ENCODE results near the gene DAB2IP.

The DAB2IP gene

GRCh38 chr9:121711797-121712196 lies 60.4 kb downstream of the DAB2IP start:
- H2AFZ ChIP-seq (ENCODE audit: low read length) = no peak overlapping the region
- H3K27me3 ChIP-seq (ENCODE audit: insufficient read depth, low read length, poor library complexity, severe bottlenecking) = no peaks in the 10 kb centered on the region
- H4K20me1 ChIP-seq (ENCODE audit: insufficient read depth, low read length, poor library complexity, severe bottlenecking) = peaks cover 4% of the 10 kb centered on the region
- no peak overlapping the region for H3K9ac ChIP-seq (ENCODE audit: low read depth, low read length, poor library complexity, severe bottlenecking)
- H3K9me3 ChIP-seq (ENCODE audit: insufficient read depth, low read depth, low read length) = no peaks in the 10 kb centered on the region
- H3K4me2 ChIP-seq (ENCODE audit: low read depth, low read length, poor library complexity, severe bottlenecking) = no peak overlapping the region
- peaks cover 4% of the 10 kb centered on the region; the same call in 1 of the 2 replicates for H3K36me3 ChIP-seq (ENCODE audit: insufficient read depth, low read length)
- H3F3A ChIP-seq (ENCODE audit: low read depth) = no peaks in the 10 kb centered on the region
- H3K79me2 ChIP-seq (ENCODE audit: insufficient read depth, low read length) = peaks cover 96% of the 10 kb centered on the region; the same call in 1 of the 2 replicates
- no peak overlapping the region for H3K4me3 ChIP-seq (ENCODE audit: low read length, poor library complexity, severe bottlenecking)
- peaks cover 22% of the 10 kb centered on the region for H3K4me1 ChIP-seq (ENCODE audit: insufficient read depth, low read length, poor library complexity, severe bottlenecking)
- no peaks in the 10 kb centered on the region for H3K9me2 ChIP-seq (replicated peaks; ENCODE audit: low read depth, low read length)
- TF ChIP-seq CTCF (conservative IDR thresholded peaks at IDR 0.05; ENCODE audit: low read length) (no peak), EZH2phosphoT487 (IDR thresholded peaks at IDR 0.05; ENCODE audit: borderline replicate concordance) (no peak)

- Histone ChIP-seq H3K36me3 (ENCODE audit: insufficient read depth, low read length) (peaks cover 4% of the 10 kb centered on the region; the same call in 1 of the 2 replicates), H3K4me3 (ENCODE audit: low read length, poor library complexity, severe bottlenecking) (no peak overlapping the region), H3K4me1 (ENCODE audit: insufficient read depth, low read length, poor library complexity, severe bottlenecking) (peaks cover 11% of the 10 kb centered on the region), H3K4me2 (ENCODE audit: low read depth, low read length, poor library complexity, severe bottlenecking) (no peak overlapping the region), H4K20me1 (ENCODE audit: insufficient read depth, low read length, poor library complexity, severe bottlenecking) (no peaks in the 10 kb centered on the region), H2AFZ (ENCODE audit: low read length) (no peak overlapping the region), H3F3A (ENCODE audit: low read depth) (no peaks in the 10 kb centered on the region), H3K9me2 (replicated peaks; ENCODE audit: low read depth, low read length) (no peaks in the 10 kb centered on the region), H3K9me3 (ENCODE audit: insufficient read depth, low read depth, low read length) (no peaks in the 10 kb centered on the region), H3K9ac (ENCODE audit: low read depth, low read length, poor library complexity, severe bottlenecking) (no peak overlapping the region), H3K27me3 (ENCODE audit: insufficient read depth, low read length, poor library complexity, severe bottlenecking) (no peaks in the 10 kb centered on the region), H3K79me2 (ENCODE audit: insufficient read depth, low read length) (peaks cover 93% of the 10 kb centered on the region; the same call in 1 of the 2 replicates)
- no peak for TF ChIP-seq CTCF (conservative IDR thresholded peaks at IDR 0.05; ENCODE audit: low read length)
- TF ChIP-seq EZH2phosphoT487 (IDR thresholded peaks at IDR 0.05; ENCODE audit: borderline replicate concordance) = no peak
These were observed 62.1 kb downstream of the DAB2IP start for GRCh38 chr9:121713400-121714070.

- Histone ChIP-seq H3K4me3 (ENCODE audit: low read length, poor library complexity, severe bottlenecking) (no peak overlapping the region), H3K79me2 (ENCODE audit: insufficient read depth, low read length) (peaks cover 93% of the 10 kb centered on the region; the same call in 1 of the 2 replicates), H3K4me2 (ENCODE audit: low read depth, low read length, poor library complexity, severe bottlenecking) (no peak overlapping the region), H4K20me1 (ENCODE audit: insufficient read depth, low read length, poor library complexity, severe bottlenecking) (no peaks in the 10 kb centered on the region), H3K4me1 (ENCODE audit: insufficient read depth, low read length, poor library complexity, severe bottlenecking) (peaks cover 10% of the 10 kb centered on the region), H3K9me3 (ENCODE audit: insufficient read depth, low read depth, low read length) (no peaks in the 10 kb centered on the region), H3F3A (ENCODE audit: low read depth) (no peaks in the 10 kb centered on the region), H3K36me3 (ENCODE audit: insufficient read depth, low read length) (peaks cover 4% of the 10 kb centered on the region; the same call in 1 of the 2 replicates), H3K9me2 (replicated peaks; ENCODE audit: low read depth, low read length) (no peaks in the 10 kb centered on the region), H2AFZ (ENCODE audit: low read length) (no peak overlapping the region), H3K9ac (ENCODE audit: low read depth, low read length, poor library complexity, severe bottlenecking) (no peak overlapping the region), H3K27me3 (ENCODE audit: insufficient read depth, low read length, poor library complexity, severe bottlenecking) (no peaks in the 10 kb centered on the region)
- no peak for TF ChIP-seq EZH2phosphoT487 (IDR thresholded peaks at IDR 0.05; ENCODE audit: borderline replicate concordance)
- 0 out of 2 replicates have a peak, but pooled peaks have one; percentile 12 for TF ChIP-seq CTCF (conservative IDR thresholded peaks at IDR 0.05; ENCODE audit: low read length)
These were observed 62.8 kb downstream of the DAB2IP start for GRCh38 chr9:121714075-121714705.
